Sciatic nerve (tissue), 2 donors: Measurements from ENCODE around the gene HOXD8. TPM values are rescaled to one million over a fixed set of nuclear protein-coding genes. Genes with fewer than 3 reads are reported as not detected.
A peak's percentile ranks its signal among the peaks of the same experiment; 100 is the strongest.

Experiments used
- ATAC-seq: fragments of 200-7000 bp; cut with Tn5 transposase; one replicate; pipeline ENCODE4 v1.9.1; 2020; ENCODE audit warnings: mild to moderate bottlenecking, moderate library complexity
- DNase-seq: peaks from one replicate; pipeline ENCODE4 v3.0.0-alpha.2; 2020; ENCODE audit warnings: low spot score
- intact Hi-C: fragments of 100-400 bp; cut with DNase I; formaldehyde crosslinking; loops from one replicate; pipeline ENCODE4 v1.14.2; 2022
- total RNA-seq: library from RNA; stranded (reverse); fragmentation: NEBNext Ultra II Directional; extraction: Animal tissue kit (Norgen Biotek cat#: 25700); gene quantifications from one replicate; pipeline ENCODE4 v1.2.1, GENCODE V29; 2021
- donor health status: DM: no; HTN: no; CAD: no.
- donor health status: DM: no; HTN: no; CAD: no.

The HOXD8 gene
- total RNA-seq, 1 donor from 2014 or later = 11.9 TPM

- no peak for DNase-seq
These were observed 6.7 kb upstream of the HOXD8 start, which contains the start of gene HOXD9 for GRCh38 chr2:176122683-176123410. TSS of gene HOXD9 (plus strand) at chr2:176122719. CDS start at chr2:176122769, 50 bp downstream.

GRCh38 chr2:176123411-176124109 lies 5.9 kb upstream of the HOXD8 start:
- ATAC-seq (no peak), DNase-seq (no peak)
- intact Hi-C loops = loop anchor here (10.0 kb wide), 1 partner anchor 1031 kb away; no protein-coding TSS in a partner anchor

More at GRCh38 chr2:176122683-176123410, 6.7 kb upstream of the HOXD8 start, which contains the start of gene HOXD9:
- peak; percentile 48 for ATAC-seq
- intact Hi-C loops = loop anchor here (10.0 kb wide), 1 partner anchor 1032 kb away; no protein-coding TSS in a partner anchor

GRCh38 chr2:176124110-176124946 lies 5.2 kb upstream of the HOXD8 start:
- intact Hi-C loops = loop anchor here (10.0 kb wide), 1 partner anchor 1030 kb away; no protein-coding TSS in a partner anchor
- ATAC-seq = no peak
- no peak for DNase-seq

- no peak for DNase-seq
- intact Hi-C loops = loop anchor here (5.0 to 10.0 kb wide), 2 partner anchors 512 to 1030 kb away; no protein-coding TSS in a partner anchor
- no peak for ATAC-seq
These were observed 4.3 kb upstream of the HOXD8 start for GRCh38 chr2:176124947-176125771.

- DNase-seq = no peak
- ATAC-seq = no peak
- intact Hi-C loops = loop anchor here (5.0 to 10.0 kb wide), 2 partner anchors 512 to 1029 kb away; no protein-coding TSS in a partner anchor
These were observed 3.8 kb upstream of the HOXD8 start for GRCh38 chr2:176125772-176126054.

- intact Hi-C loops = loop anchor here (5.0 to 10.0 kb wide), 2 partner anchors 510 to 1028 kb away; no protein-coding TSS in a partner anchor
- DNase-seq (peak; percentile 89), ATAC-seq (no peak)
These were observed 2.4 kb upstream of the HOXD8 start for GRCh38 chr2:176126929-176127773.

- intact Hi-C loops = loop anchor here (5.0 to 10.0 kb wide), 2 partner anchors 510 to 1027 kb away; no protein-coding TSS in a partner anchor
- DNase-seq (no peak), ATAC-seq (no peak)
These were observed 1.8 kb upstream of the HOXD8 start for GRCh38 chr2:176127774-176128072.

GRCh38 chr2:176128172-176128981 lies 1.1 kb upstream of the HOXD8 start:
- no peak for DNase-seq
- ATAC-seq = peak; percentile 38
- intact Hi-C loops = loop anchor here (5.0 to 10.0 kb wide), 2 partner anchors 509 to 1026 kb away; no protein-coding TSS in a partner anchor

GRCh38 chr2:176129813-176130146 lies 275 bp downstream of the HOXD8 start:
- DNase-seq (no peak), ATAC-seq (no peak)
- intact Hi-C loops = loop anchor here (5.0 to 10.0 kb wide), 2 partner anchors 508 to 1025 kb away; no protein-coding TSS in a partner anchor

GRCh38 chr2:176130147-176130956 lies 847 bp downstream of the HOXD8 start:
- ATAC-seq (no peak), DNase-seq (no peak)
- intact Hi-C loops = no loop called here

GRCh38 chr2:176130957-176131847 lies 1.7 kb downstream of the HOXD8 start:
- ATAC-seq (no peak), DNase-seq (no peak)

GRCh38 chr2:176131848-176132158 lies 2.3 kb downstream of the HOXD8 start:
- ATAC-seq = no peak
- no peak for DNase-seq
- intact Hi-C loops = no loop called here

More at GRCh38 chr2:176130957-176131847, 1.7 kb downstream of the HOXD8 start:
- intact Hi-C loops = no loop called here

GRCh38 chr2:176132205-176133171 lies 3.0 kb downstream of the HOXD8 start:
- DNase-seq = no peak
- no peak for ATAC-seq
- intact Hi-C loops = no loop called here

GRCh38 chr2:176133389-176133788 lies 3.9 kb downstream of the HOXD8 start:
- DNase-seq (no peak), ATAC-seq (no peak)
- intact Hi-C loops = no loop called here
